GDM1 (cell line): Measurements from ENCODE around the gene CYTH2.
A peak's percentile ranks its signal among the peaks of the same experiment; 100 is the strongest.
"Not testable (repeated sequence)": the region's sequence is repeated elsewhere in the genome, so short reads cannot be mapped to it uniquely, and the experiment has no call there.

ENCODE experiments used
- DNase-seq: peaks from one replicate; lab custom pipeline; 2025; lab: John Stamatoyannopoulos, UW

Gene CYTH2

DNA sequence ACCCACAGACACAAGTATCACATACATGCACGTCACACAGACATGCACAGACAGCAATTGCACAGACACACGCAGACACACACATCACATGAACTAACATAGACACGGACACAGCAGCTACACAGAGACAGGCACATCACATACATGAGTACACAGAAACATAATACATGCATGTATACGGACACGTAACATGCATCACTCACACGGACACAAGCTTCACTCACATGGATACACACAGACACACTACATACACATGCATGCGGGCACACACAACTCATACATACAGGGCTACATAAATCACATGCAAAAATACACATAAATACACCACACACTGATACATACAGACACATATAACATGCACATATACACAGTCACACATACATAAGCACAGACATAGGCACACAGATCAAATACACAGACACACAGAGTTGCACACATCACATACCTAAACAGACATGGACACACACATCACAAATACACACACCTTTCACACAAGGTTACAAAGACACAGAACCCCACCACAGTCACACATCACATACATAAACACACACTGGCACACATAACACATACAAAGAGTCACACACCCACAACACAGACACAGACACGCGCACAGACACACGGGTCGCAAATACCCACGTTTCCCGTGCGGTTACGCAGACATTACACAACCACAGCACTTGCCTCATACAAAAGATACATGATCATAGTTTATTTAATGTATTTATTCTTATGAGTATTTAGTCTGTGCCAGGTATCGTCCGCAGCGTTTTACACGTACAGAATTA lies 43.5 kb downstream of the CYTH2 start:
- no peak for DNase-seq

DNA sequence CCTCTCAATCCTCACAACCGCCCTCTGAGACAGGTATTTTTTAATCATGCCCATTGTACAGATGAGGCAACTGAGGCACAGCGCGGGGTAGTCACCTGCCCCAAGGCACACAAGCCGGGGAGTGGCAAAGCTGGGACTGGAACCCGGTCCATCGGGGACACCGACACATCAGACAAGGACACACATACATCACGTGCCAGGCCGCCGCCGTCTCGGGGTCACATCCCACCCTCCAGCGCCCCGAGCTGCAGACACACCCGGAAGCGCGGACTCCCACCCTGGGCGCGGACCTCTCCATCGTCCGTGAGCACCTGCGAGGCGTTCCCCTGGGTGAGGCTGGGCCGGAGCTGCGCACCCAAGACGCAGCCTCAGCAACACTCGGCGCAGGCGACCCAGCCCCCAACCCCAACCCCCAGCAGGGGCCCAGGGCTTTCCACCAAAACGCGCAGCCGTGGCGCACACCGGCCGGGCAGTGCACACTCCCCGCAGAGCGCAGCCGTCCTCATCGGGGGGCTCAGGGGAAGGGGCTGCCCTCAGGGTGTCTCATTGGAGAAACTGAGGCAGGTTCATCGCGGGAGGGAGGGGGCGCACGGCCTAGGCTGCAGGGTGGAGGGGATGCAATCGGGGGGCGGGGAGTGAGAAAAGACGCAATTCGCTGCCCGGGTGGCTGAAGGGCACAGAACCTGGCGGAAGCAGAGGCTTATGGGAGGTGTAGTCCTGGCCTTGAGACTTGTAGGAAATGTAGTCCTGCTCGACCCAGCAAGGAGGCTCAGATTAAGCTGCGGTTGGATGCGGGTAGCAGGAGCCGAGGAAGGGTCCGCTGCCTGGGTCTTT lies 44.3 kb downstream of the CYTH2 start:
- DNase-seq: peak; percentile 52

DNA sequence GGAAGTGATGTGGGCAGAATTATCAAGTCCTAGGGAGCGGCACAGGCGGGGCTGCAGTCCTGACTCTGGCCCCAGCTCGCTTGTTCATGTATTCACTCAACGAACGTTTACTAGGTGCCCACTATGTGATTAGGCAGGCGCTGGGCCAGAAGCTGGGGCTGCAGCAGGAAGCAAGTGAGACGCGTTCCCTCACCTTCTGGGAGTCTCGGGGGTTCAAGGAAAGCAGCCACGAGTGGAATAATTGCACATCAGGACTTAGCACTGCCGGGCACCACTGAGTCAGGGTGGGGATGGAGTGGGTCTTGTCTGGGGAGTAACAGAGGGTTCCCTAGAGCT lies 44.9 kb downstream of the CYTH2 start:
- no peak for DNase-seq

DNA sequence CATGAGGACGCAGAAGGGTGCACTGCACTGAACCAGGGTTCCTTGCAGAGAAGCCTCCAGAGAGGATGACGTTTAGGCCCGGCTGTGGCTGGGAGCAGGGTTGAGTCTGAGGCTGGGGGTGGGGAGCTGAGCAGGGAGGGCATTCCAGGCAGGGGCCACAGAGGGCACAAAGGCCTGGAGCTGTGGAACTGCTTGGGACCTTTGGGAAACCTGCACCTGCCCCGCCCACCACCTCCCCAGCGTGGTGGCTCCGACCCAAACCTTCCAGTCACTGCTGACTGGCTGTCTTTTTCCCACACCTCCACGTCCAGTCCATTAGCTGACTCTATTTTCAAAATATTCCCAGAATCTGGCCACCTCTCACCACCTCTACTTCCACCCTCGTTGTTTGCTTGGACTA lies 47.4 kb downstream of the CYTH2 start:
- no peak for DNase-seq

DNA sequence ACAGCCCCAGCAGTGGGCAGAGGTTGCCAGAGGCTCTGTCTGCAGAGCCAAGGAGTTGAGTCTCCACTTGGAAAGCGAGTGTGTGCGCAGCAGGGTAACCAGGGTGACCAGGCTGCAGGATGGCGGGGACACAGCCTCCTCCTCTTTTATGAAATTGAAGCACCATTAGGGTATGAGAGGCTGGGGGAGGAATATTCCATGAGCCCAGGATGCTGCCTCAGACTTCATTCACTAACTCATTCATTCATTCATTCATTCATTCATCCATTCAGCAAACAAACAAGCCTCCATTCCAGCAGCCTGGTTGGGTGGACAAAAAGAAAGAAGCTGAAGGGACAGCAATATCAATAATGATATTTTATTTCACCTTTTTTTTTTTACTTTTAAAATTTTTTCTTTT lies 49.0 kb downstream of the CYTH2 start:
- DNase-seq: no peak

DNA sequence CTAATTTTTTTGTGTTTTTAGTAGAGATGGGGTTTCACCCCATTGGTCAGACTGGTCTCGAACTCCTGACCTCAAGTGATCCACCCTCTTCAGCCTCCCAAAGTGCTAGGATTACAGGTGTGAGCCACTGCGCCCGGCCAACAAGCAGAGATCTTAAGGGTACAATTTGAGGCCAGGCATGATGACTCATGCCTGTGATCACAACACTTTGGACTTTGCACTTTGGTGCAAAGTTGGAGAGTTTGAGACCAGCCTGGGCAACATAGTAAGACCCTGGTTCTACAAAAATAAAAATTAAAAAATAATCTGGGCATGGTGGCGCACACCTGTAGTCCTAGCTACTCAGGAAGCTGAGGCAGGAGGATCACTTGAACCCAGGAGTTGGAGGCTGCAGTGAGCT lies 50.3 kb downstream of the CYTH2 start:
- not testable (repeated sequence) for DNase-seq

DNA sequence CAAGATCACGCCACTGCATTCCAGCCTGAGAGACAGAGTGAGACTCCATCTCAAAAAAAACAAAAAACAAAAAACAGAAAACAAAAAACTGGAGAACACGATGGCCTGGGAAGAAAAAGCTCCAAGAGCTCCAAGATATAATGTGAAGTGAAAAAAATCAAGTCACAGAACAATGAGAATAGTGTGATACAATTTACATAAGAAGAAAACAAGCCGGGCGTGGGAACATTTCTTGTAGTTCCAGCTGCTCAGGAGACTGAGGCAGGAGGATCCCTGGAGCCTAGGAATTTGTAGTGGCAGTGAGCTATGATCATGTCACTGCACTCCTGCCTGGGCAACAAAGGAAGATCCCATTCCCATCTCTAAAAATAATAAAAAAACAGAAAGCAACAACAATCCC lies 51.0 kb downstream of the CYTH2 start:
- no peak for DNase-seq

DNA sequence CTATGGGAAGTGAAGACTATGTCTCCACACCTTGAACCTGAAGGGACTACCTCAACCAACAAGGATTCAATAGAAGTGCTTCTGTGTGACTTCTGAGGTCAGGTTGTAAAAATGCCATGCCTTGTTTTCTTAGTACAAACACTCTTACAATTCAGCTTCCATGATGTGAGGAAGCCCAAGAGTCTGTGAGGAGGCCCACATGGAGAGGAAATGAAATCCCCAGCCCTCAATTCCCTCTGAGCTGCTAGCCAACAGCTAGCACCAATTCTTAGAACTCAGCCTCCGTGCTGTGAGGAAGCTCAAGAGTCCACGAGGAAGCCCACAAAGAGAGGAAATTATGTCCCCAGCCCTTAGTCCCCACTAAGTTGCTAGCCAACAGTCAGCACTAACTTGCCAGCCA lies 55.1 kb downstream of the CYTH2 start:
- DNase-seq: no peak

DNA sequence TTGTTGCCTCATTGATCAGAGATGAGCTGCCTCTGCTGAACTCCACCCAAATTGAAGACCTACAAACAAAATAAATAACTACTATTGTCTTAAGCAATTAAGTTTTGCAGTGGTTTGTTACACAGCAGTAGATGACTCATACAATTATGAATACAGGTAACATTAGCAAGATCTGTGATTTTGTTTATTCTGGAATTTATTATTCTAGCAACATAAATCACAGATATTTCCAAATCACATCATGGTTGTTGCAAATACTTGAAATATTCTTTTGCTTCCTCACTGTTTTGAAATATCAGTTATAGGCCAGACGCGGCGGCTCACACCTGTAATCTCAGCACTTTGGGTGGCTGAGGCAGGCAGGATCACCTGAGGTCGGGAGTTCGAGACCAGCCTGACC lies 55.6 kb downstream of the CYTH2 start:
- no peak for DNase-seq

DNA sequence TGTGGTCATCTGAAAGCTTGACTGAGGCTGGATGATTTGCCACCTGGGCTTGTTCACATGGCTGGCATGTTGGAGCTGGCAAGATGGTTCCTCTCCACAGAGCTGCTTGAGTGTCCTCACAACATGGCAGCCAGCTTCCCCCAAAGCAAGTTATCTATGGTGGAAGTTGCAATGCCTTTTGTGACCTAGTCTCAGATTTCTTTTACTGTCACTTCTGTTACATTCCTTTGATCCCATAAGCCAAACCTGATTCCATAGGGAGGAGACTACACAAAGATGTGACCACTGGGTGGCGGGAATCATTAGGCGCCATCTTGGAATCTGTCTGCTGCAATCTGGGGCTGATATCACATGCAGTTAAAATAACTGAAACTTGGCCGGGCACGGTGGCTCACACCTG lies 60.0 kb downstream of the CYTH2 start:
- no peak for DNase-seq

DNA sequence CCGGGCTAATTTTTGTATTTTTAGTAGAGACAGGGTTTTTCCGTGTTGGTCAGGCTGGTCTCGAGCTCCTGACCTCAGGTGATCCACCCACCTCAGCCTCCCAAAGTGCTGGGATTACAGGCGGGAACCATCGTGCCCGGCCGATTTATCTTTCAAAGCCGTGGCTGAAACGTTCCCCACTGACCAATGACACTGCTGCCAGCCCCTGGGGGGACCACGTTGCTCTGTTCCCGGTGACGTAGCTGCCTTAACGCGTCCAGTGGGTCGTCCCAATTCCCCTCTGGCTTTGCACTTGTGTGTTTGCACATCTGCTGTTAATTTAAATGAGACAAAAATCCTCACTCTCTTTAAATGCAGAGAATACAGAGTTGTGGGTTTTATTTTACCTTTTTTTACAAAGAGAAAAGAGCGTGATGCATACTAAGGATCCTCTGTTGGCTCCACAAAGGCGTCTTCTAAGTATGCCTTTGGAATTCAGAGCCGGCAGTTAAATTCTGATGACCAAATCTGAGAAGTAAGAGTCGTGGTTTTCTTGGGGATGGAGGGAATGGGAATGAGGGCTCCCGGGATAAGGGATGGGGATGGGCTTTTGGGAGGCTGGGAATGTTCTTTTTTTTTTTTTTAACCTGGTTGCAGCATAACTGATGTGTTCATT lies 61.0 kb downstream of the CYTH2 start:
- no peak for DNase-seq

DNA sequence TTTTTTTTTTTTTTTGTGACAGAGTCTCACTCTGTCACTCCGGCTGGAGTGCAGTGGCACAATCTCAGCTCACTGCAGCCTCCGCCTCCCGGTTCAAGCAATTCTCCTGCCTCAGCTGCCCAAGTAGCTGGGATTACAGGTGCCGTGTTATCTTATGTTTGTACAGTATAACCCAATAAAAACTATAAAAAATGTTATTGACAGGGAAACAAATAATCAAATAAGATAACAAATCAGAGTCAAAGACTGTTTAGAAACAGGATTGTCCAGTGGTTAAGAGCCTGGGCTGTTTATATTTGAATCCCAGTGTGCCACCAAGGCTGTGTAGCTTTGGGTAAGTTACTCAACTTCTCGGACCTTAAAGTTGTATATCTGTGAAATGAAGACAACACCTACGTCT lies 61.6 kb downstream of the CYTH2 start:
- DNase-seq: no peak
